Progenitor cell of endocrine pancreas (in vitro differentiated cells): Measurements from ENCODE around the gene BSN. TPM values are rescaled to one million over a fixed set of nuclear protein-coding genes. Genes with fewer than 3 reads are reported as not detected.

Experiments used
- DNase-seq: peaks from one replicate; pipeline ENCODE4 v3.0.0; 2021; ENCODE audit warnings: low spot score; ENCODE audit not compliant: unreplicated experiment
- H3K27ac Mint-ChIP-seq: 2 replicates; pipeline ENCODE4 v1.8.0; 2021; ENCODE audit warnings: mild to moderate bottlenecking, moderate library complexity, mixed read lengths
- H3K27me3 Mint-ChIP-seq: 2 replicates; pipeline ENCODE4 v1.8.0; 2021; ENCODE audit warnings: mixed read lengths
- H3K36me3 Mint-ChIP-seq: 2 replicates; pipeline ENCODE4 v1.8.0; 2022; ENCODE audit warnings: mixed read lengths; ENCODE audit not compliant: insufficient read depth
- H3K4me1 Mint-ChIP-seq: 2 replicates; pipeline ENCODE4 v1.8.0; 2021; ENCODE audit warnings: low read depth, mixed read lengths
- H3K4me3 Mint-ChIP-seq: 2 replicates; pipeline ENCODE4 v1.8.0; 2021; ENCODE audit warnings: low read depth, mild to moderate bottlenecking, moderate library complexity, mixed read lengths
- H3K9me3 Mint-ChIP-seq: 2 replicates; pipeline ENCODE4 v1.8.0; 2021; ENCODE audit warnings: low read depth, mixed read lengths
- CTCF ChIP-seq: fragments of 200-600 bp; sonication (generic); IDR thresholded peaks from one replicate; pipeline ENCODE4 v1.5.0; 2021; ENCODE audit warnings: antibody characterized with exemption, mild to moderate bottlenecking; ENCODE audit not compliant: unreplicated experiment
- total RNA-seq: library from RNA; stranded (reverse); gene quantifications from 2 replicates; pipeline ENCODE4 v1.2.1, GENCODE V29; 2021

The BSN gene
- total RNA-seq, 1 donor from 2014 or later = 3.8 TPM

- no peak overlapping the region for H3K4me3 Mint-ChIP-seq
- H3K9me3 Mint-ChIP-seq = no peaks in the 10 kb centered on the region
- no peak for TF ChIP-seq CTCF
- H3K36me3 Mint-ChIP-seq = no peaks in the 10 kb centered on the region
- no peak overlapping the region for H3K27ac Mint-ChIP-seq
- no peaks in the 10 kb centered on the region for H3K4me1 Mint-ChIP-seq
- H3K27me3 Mint-ChIP-seq = peaks cover 7% of the 10 kb centered on the region
- no peak for DNase-seq
These were observed 70.8 kb downstream of the BSN start for GRCh38 chr3:49625071-49625470.

GRCh38 chr3:49626101-49626581 lies 71.9 kb downstream of the BSN start:
- Mint-ChIP-seq H3K4me3 (no peak overlapping the region), H3K27ac (no peak overlapping the region), H3K4me1 (no peaks in the 10 kb centered on the region), H3K36me3 (no peaks in the 10 kb centered on the region), H3K27me3 (peaks cover 6% of the 10 kb centered on the region), H3K9me3 (no peaks in the 10 kb centered on the region)
- DNase-seq = no peak
- TF ChIP-seq CTCF = no peak

- Mint-ChIP-seq H3K27me3 (peaks cover 1% of the 10 kb centered on the region), H3K36me3 (no peaks in the 10 kb centered on the region), H3K27ac (no peak overlapping the region), H3K4me3 (no peak overlapping the region), H3K9me3 (peaks cover 3% of the 10 kb centered on the region), H3K4me1 (no peaks in the 10 kb centered on the region)
- TF ChIP-seq CTCF = no peak
- DNase-seq = no peak
These were observed 72.5 kb downstream of the BSN start for GRCh38 chr3:49626796-49627195.

- peaks cover 2% of the 10 kb centered on the region for H3K36me3 Mint-ChIP-seq
- no peaks in the 10 kb centered on the region for H3K4me1 Mint-ChIP-seq
- no peaks in the 10 kb centered on the region for H3K27me3 Mint-ChIP-seq
- no peak overlapping the region for H3K27ac Mint-ChIP-seq
- no peak for DNase-seq
- no peak for TF ChIP-seq CTCF
- H3K4me3 Mint-ChIP-seq = no peak overlapping the region
- peaks cover 7% of the 10 kb centered on the region for H3K9me3 Mint-ChIP-seq
These were observed 73.4 kb downstream of the BSN start for GRCh38 chr3:49627634-49628033.

GRCh38 chr3:49628249-49628648 lies 74.0 kb downstream of the BSN start:
- no peak for TF ChIP-seq CTCF
- Mint-ChIP-seq H3K27me3 (no peaks in the 10 kb centered on the region), H3K27ac (no peak overlapping the region), H3K36me3 (peaks cover 2% of the 10 kb centered on the region), H3K4me1 (no peaks in the 10 kb centered on the region), H3K4me3 (no peak overlapping the region), H3K9me3 (peaks cover 7% of the 10 kb centered on the region)
- DNase-seq = no peak
